ENCODE results near the gene APOL6.
A peak's percentile ranks its signal among the peaks of the same experiment; 100 is the strongest.

Gene APOL6

DNA sequence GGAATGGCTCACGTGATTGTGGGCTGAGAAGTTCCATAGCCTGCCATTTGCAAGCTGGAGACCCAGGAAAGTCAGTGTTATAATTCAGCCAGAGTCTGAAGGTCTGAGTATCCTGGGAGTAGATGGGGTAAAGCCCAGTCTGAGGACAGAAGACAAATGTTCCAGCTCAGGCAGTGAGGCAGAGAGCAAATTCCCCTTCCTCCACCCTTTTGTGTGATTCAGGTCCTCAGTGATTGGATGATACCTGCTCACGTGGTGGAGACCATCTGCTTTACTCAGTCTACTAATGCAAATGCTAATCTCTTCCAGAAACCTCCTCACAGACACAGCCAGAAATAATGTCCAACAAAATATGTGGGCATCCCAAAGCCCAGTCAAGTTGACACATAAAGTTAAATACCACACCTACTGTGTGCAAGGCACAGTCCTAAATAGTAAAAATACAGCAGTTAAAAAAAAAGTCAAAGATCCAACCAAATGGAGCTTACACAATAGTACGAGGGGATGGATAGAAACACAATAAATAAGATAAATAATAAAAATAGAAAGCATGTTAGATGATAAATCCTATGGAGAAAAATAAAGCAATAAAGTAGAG is 13.2 kb upstream of the APOL6 start:
- DNase-seq (ENCODE audit: low read depth) = no peak
- no peak for TF ChIP-seq CTCF (IDR thresholded peaks at IDR 0.05; ENCODE audit: low read length, missing control alignments)
- no peak overlapping the region for H3K4me3 ChIP-seq (replicated peaks; ENCODE audit: low read depth, low read length)

DNA sequence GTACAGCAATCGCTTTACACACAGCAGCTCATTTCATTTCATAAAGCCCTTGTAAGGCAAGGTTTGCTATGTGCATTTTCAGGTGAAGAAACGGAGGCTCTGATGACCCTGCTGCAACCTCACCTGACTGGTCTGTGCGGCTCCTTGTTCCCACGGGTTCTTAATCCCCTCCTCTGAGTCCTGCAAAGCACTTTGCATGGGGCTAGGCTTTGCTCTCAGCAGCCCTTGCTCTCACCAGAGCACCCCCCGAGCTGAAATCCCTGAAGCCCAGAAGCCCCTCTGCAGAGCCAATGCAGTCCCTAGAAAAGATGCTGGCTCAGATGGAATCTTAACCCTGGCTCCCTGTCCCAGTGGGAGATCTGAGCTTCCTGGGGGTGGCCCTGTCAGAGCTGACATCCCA is 11.0 kb upstream of the APOL6 start:
- no peak for DNase-seq (ENCODE audit: low read depth)
- no peak for TF ChIP-seq CTCF (IDR thresholded peaks at IDR 0.05; ENCODE audit: low read length, missing control alignments)
- no peak overlapping the region for H3K4me3 ChIP-seq (replicated peaks; ENCODE audit: low read depth, low read length)

DNA sequence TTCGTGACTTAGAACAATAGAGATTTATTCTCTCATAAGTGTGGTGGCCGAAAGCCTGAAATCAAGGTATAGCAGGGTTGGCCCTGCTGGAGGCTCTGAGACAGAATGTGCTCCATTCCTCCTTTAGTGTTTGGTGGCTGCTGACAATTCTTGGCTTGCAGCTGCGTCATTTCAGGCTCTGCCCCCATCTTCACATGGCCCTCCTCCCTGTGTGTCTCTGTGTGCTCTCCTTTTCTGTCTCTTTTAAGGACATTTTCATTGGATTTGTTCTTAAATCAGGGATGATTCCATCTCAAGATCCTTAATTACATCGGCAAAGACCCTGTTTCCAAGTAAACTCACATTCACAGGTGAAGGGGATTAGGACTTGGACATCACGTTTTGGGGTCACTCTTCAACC is 10.2 kb upstream of the APOL6 start:
- no peak for TF ChIP-seq CTCF (IDR thresholded peaks at IDR 0.05; ENCODE audit: low read length, missing control alignments)
- no peak overlapping the region for H3K4me3 ChIP-seq (replicated peaks; ENCODE audit: low read depth, low read length)
- DNase-seq (ENCODE audit: low read depth) = peak; percentile 45

DNA sequence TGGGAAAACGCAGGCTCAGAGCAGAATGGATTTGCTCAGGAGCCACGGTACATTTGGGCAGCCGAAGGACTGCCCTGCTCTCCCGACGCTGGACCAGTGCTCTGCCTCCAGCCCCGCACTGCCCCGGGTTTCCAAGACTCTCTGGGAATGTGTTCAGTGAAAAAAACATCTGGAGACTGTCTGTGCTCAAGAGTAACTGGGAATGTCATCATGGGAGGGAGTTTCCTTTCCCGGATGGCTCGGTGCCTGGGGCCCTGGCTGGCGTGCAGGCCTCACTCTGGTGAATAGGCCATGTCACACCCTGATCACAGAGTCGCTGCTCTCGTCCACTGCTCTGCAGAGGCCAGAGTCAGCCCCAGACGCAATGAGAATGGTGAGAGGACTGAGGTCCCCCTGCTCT is 9.8 kb upstream of the APOL6 start:
- H3K4me3 ChIP-seq (replicated peaks; ENCODE audit: low read depth, low read length) = no peak overlapping the region
- DNase-seq (ENCODE audit: low read depth) = peak; percentile 91
- no peak for TF ChIP-seq CTCF (IDR thresholded peaks at IDR 0.05; ENCODE audit: low read length, missing control alignments)

GRCh38 chr22:35641494-35642120 is 6.6 kb upstream of the APOL6 start:
- DNase-seq (ENCODE audit: low read depth) = no peak
- H3K4me3 ChIP-seq (replicated peaks; ENCODE audit: low read depth, low read length) = no peak overlapping the region
- TF ChIP-seq CTCF (IDR thresholded peaks at IDR 0.05; ENCODE audit: low read length, missing control alignments) = no peak

- H3K4me3 ChIP-seq (replicated peaks; ENCODE audit: low read depth, low read length) = no peak overlapping the region
- DNase-seq (ENCODE audit: low read depth) = peak; percentile 38
- no peak for TF ChIP-seq CTCF (IDR thresholded peaks at IDR 0.05; ENCODE audit: low read length, missing control alignments)
Observed at GRCh38 chr22:35642305-35642741, 5.9 kb upstream of the APOL6 start.

DNA sequence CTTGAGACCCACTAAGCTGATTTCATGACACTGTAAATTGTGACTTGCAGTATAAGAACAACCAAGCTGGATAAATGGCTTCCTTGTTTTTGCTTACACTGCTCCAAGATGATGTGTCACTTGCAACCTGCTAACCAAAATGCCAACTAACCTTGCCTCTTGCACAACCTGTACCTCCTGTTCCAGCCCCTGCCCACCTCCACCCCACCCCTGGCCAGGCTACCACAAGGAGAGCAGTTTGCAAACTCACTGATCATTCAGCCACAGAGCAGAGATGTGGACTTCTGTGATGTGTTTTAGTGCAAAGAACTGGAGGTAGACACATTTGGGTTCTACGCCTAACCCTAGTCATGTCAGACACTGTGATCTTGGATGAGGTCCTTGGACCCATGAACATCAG is 4.3 kb upstream of the APOL6 start:
- DNase-seq (ENCODE audit: low read depth) = no peak
- no peak overlapping the region for H3K4me3 ChIP-seq (replicated peaks; ENCODE audit: low read depth, low read length)
- TF ChIP-seq CTCF (IDR thresholded peaks at IDR 0.05; ENCODE audit: low read length, missing control alignments) = no peak
